A673 (cell line): ENCODE data around the gene GNA14. TPM values are rescaled to one million over a fixed set of nuclear protein-coding genes. Genes with fewer than 3 reads are reported as not detected.

Source experiments
- BruUV-seq: library from RNA; stranded (reverse); fragments of 400-500 nt; replicated peaks from 2 replicates; lab custom pipeline; 2021; lab: Mats Ljungman, UMichigan
- CTCF ChIA-PET: fragments of 300-600 bp; sonication (Branson Sonifier 250); formaldehyde crosslinking; loops from one replicate; lab custom pipeline; 2022; ENCODE audit warnings: antibody characterized with exemption; lab: Charles Lee
- POLR2A ChIA-PET: fragments of 300-600 bp; sonication (Branson Sonifier 250); formaldehyde crosslinking; loops from one replicate; lab custom pipeline; 2022; ENCODE audit warnings: antibody characterized with exemption; ENCODE audit not compliant: low non-redundant PET; lab: Charles Lee
- DNase-seq: peaks from one replicate; pipeline ENCODE4 v3.0.0-alpha.2; 2015; ENCODE audit warnings: low spot score
- H3K27ac ChIP-seq: fragments of 200-600 bp; sonication (generic); 2 replicates; pipeline ENCODE4 v1.5.1; 2016; ENCODE audit warnings: mixed run types, low read depth, mild to moderate bottlenecking, mixed read lengths, antibody characterized with exemption, low read length; ENCODE audit not compliant: poor library complexity, severe bottlenecking
- H3K27me3 ChIP-seq: fragments of 200-600 bp; sonication (generic); replicated peaks from 2 replicates; pipeline ENCODE4 v1.6.1; 2017; ENCODE audit warnings: mixed run types, low read depth, mild to moderate bottlenecking, mixed read lengths, antibody characterized with exemption, low read length; ENCODE audit not compliant: insufficient read depth, poor library complexity
- H3K36me3 ChIP-seq: fragments of 200-600 bp; sonication (generic); 2 replicates; pipeline ENCODE4 v1.6.1; 2016; ENCODE audit warnings: mixed run types, mild to moderate bottlenecking, mixed read lengths, antibody characterized with exemption, low read length; ENCODE audit not compliant: insufficient read depth, poor library complexity, severe bottlenecking
- H3K4me1 ChIP-seq: fragments of 200-600 bp; sonication (generic); 2 replicates; pipeline ENCODE4 v1.6.1; 2017; ENCODE audit warnings: mixed run types, mild to moderate bottlenecking, mixed read lengths, antibody characterized with exemption, low read length; ENCODE audit not compliant: insufficient read depth, poor library complexity, severe bottlenecking
- H3K4me3 ChIP-seq: fragments of 200-600 bp; sonication (generic); 2 replicates; pipeline ENCODE4 v1.5.1; 2016; ENCODE audit warnings: low read depth, mixed run types, mild to moderate bottlenecking, mixed read lengths, low read length; ENCODE audit not compliant: poor library complexity, severe bottlenecking
- H3K9me3 ChIP-seq: fragments of 200-600 bp; sonication (generic); 2 replicates; pipeline ENCODE4 v1.6.1; 2016; ENCODE audit warnings: mixed run types, low read depth, mild to moderate bottlenecking, mixed read lengths, antibody characterized with exemption, low read length; ENCODE audit not compliant: poor library complexity, severe bottlenecking
- CTCF ChIP-seq: fragments of 300-800, 200-600 bp; sonication (generic); conservative IDR thresholded peaks from 2 replicates; pipeline ENCODE4 v1.5.1; 2017; ENCODE audit warnings: low read depth, mild to moderate bottlenecking, antibody characterized with exemption, low read length, moderate library complexity, mixed read lengths
- EZH2 ChIP-seq: fragments of 200-600 bp; sonication (generic); IDR thresholded peaks from 2 replicates; pipeline ENCODE4 v1.6.1; 2017; ENCODE audit warnings: borderline replicate concordance, low read depth, mild to moderate bottlenecking, mixed read lengths, antibody characterized with exemption, low read length; ENCODE audit not compliant: poor library complexity, severe bottlenecking
- intact Hi-C: fragments of 100-400 bp; cut with micrococcal nuclease; formaldehyde crosslinking; loops from one replicate; pipeline ENCODE4 v1.10.0; 2022; ENCODE audit not compliant: unreplicated experiment
- total RNA-seq: library from RNA; stranded (reverse); gene quantifications from 2 replicates; pipeline ENCODE4 v1.2.3, GENCODE V29; 2021

The GNA14 gene
- total RNA-seq, 1 experiment from 2014 or later, result 2.7 TPM

GRCh38 chr9:77556396-77556795 lies 91.7 kb downstream of the GNA14 start:
- CTCF ChIA-PET, result no interaction called here
- Histone ChIP-seq H3K9me3 (no peaks in the 10 kb centered on the region), H3K27ac (no peak overlapping the region), H3K4me1 (no peaks in the 10 kb centered on the region), H3K27me3 (no peaks in the 10 kb centered on the region), H3K4me3 (no peak overlapping the region), H3K36me3 (no peaks in the 10 kb centered on the region)
- BruUV-seq, result no TSS peak
- intact Hi-C loops, result no loop called here
- POLR2A ChIA-PET, result no interaction called here
- no peak for DNase-seq
- TF ChIP-seq EZH2, result no peak
- no peak for TF ChIP-seq CTCF

- no peak overlapping the region for H3K27ac ChIP-seq
- POLR2A ChIA-PET, result no interaction called here
- H3K36me3 ChIP-seq, result no peaks in the 10 kb centered on the region
- BruUV-seq, result no TSS peak
- DNase-seq, result no peak
- H3K27me3 ChIP-seq, result no peaks in the 10 kb centered on the region
- CTCF ChIA-PET, result no interaction called here
- H3K4me1 ChIP-seq, result no peaks in the 10 kb centered on the region
- TF ChIP-seq EZH2, result no peak
- no peak for TF ChIP-seq CTCF
- intact Hi-C loops, result no loop called here
- H3K9me3 ChIP-seq, result no peaks in the 10 kb centered on the region
- no peak overlapping the region for H3K4me3 ChIP-seq
Observed at GRCh38 chr9:77554586-77555105, 93.5 kb downstream of the GNA14 start.

- TF ChIP-seq EZH2 (no peak), CTCF (no peak)
- intact Hi-C loops, result no loop called here
- POLR2A ChIA-PET, result no interaction called here
- Histone ChIP-seq H3K9me3 (peaks cover 3% of the 10 kb centered on the region), H3K27ac (no peak overlapping the region), H3K27me3 (no peaks in the 10 kb centered on the region), H3K4me3 (no peak overlapping the region), H3K36me3 (no peaks in the 10 kb centered on the region), H3K4me1 (no peaks in the 10 kb centered on the region)
- CTCF ChIA-PET, result no interaction called here
- DNase-seq, result no peak
- BruUV-seq, result no TSS peak
Observed at GRCh38 chr9:77547106-77547730, 100.9 kb downstream of the GNA14 start.
